Breast epithelium (tissue), 4 donors: ENCODE results near the gene TGM3. TPM values are rescaled to one million over a fixed set of nuclear protein-coding genes. Genes with fewer than 3 reads are reported as not detected.

Source experiments
- DNase-seq, 2 donors: peaks; one replicate each; pipeline ENCODE4 v3.0.0-alpha.2; 2019; ENCODE audit warnings: low spot score in 2 of 2
- H3K27ac ChIP-seq, 2 donors: fragments of 200-600 bp; sonication (generic) in 1 of 2; one replicate each; pipeline ENCODE4 v1.5.1; 2016 to 2019; ENCODE audit warnings: mild to moderate bottlenecking in 1 of 2
- H3K27me3 ChIP-seq, 2 donors: fragments of 200-600 bp; sonication (generic) in 1 of 2; one replicate each; pipeline versions ENCODE4 v1.5.1 to v1.6.0; 2017 to 2019; ENCODE audit warnings: control low read depth in 1 of 2, mild to moderate bottlenecking in 1 of 2
- H3K36me3 ChIP-seq: fragments of 200-600 bp; one replicate; pipeline ENCODE4 v1.5.1; 2019
- H3K4me1 ChIP-seq, 2 donors: fragments of 200-600 bp; sonication (generic); one replicate each; pipeline ENCODE4 v1.5.1; 2016 to 2019; ENCODE audit warnings: control low read depth in 1 of 2
- H3K4me3 ChIP-seq, 3 donors: fragments of 200-600 bp; sonication (generic); 1 replicate in 2 of 3; 2 replicates in 1 of 3; pipeline ENCODE4 v1.5.1; 2016 to 2019; ENCODE audit warnings: mild to moderate bottlenecking in 3 of 3, moderate library complexity in 2 of 3
- H3K9me3 ChIP-seq, 2 donors: fragments of 200-600 bp; sonication (generic) in 1 of 2; one replicate each; pipeline ENCODE4 v1.5.1; 2016 to 2019; ENCODE audit warnings: control low read depth in 1 of 2
- POLR2A ChIP-seq: fragments of 450-650 bp; IDR thresholded peaks from one replicate; pipeline ENCODE4 v1.6.1; 2016; ENCODE audit warnings: antibody characterized with exemption, mild to moderate bottlenecking, moderate library complexity
- POLR2AphosphoS5 ChIP-seq, 3 donors: sonication (generic); formaldehyde crosslinking; IDR thresholded peaks; one replicate each; pipeline ENCODE4 v1.6.1; 2017; ENCODE audit warnings: antibody characterized with exemption in 3 of 3
- intact Hi-C: fragments of 100-400 bp; cut with DNase I; formaldehyde crosslinking; loops from one replicate; pipeline ENCODE4 v1.15.1; 2023; ENCODE audit warnings: low total_unique reads
- total RNA-seq, 3 donors: library from RNA; depleted of rRNA; stranded (reverse); fragments of >200 nt; gene quantifications; one replicate each; pipeline ENCODE4 v1.1.0, GENCODE V29; 2016
- TF ChIP-seq, protein P1 (sequence below), 3 donors: fragments of 450-650 bp; IDR thresholded peaks; one replicate each; pipeline ENCODE4 v1.5.1; 2016 to 2017; ENCODE audit warnings: antibody characterized with exemption in 3 of 3, mild to moderate bottlenecking in 3 of 3, moderate library complexity in 3 of 3

The TGM3 gene
- total RNA-seq, 3 donors from 2014 or later, result not detected

DNA sequence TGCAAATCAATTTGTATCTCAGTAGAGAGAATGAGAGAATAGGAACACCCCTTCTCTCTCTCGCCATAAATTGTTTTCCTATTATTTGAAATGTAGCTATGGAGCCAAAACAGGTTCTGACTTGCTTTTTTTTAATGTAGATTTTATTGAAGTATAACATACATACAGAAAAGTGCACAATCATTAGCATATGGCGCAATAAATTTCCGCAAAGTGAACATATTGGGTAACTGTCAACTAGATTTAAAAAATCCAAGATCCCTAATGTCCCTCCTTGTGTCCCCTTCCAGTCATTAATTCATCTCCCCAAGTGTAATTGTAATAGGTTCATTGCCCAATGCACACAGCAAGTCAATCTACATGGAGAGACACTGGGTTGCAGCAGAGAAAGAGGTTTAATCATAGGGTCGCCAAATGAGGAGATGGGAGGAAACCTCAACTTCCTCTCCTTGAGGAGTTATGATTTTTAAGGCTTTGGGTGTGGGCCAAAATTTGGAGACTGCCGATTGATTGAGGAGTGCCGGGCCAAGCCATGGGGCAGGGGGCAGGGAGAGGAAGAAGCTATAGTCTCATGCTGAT lies 43.3 kb upstream of the TGM3 start:
- TF ChIP-seq POLR2A (no peak), POLR2AphosphoS5 (IDR thresholded peaks at IDR 0.05) (no peak)
- TF ChIP-seq, protein P1, sequence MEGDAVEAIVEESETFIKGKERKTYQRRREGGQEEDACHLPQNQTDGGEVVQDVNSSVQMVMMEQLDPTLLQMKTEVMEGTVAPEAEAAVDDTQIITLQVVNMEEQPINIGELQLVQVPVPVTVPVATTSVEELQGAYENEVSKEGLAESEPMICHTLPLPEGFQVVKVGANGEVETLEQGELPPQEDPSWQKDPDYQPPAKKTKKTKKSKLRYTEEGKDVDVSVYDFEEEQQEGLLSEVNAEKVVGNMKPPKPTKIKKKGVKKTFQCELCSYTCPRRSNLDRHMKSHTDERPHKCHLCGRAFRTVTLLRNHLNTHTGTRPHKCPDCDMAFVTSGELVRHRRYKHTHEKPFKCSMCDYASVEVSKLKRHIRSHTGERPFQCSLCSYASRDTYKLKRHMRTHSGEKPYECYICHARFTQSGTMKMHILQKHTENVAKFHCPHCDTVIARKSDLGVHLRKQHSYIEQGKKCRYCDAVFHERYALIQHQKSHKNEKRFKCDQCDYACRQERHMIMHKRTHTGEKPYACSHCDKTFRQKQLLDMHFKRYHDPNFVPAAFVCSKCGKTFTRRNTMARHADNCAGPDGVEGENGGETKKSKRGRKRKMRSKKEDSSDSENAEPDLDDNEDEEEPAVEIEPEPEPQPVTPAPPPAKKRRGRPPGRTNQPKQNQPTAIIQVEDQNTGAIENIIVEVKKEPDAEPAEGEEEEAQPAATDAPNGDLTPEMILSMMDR (IDR thresholded peaks at IDR 0.05), result no peak
- no peaks in the 10 kb centered on the region for H3K9me3 ChIP-seq
- no peak overlapping the region for H3K4me3 ChIP-seq
- no peaks in the 10 kb centered on the region for H3K27me3 ChIP-seq
- intact Hi-C loops, result no loop called here
- H3K27ac ChIP-seq, result no peak overlapping the region
- DNase-seq, result no peak
- H3K4me1 ChIP-seq, result no peaks in the 10 kb centered on the region
- no peaks in the 10 kb centered on the region for H3K36me3 ChIP-seq

DNA sequence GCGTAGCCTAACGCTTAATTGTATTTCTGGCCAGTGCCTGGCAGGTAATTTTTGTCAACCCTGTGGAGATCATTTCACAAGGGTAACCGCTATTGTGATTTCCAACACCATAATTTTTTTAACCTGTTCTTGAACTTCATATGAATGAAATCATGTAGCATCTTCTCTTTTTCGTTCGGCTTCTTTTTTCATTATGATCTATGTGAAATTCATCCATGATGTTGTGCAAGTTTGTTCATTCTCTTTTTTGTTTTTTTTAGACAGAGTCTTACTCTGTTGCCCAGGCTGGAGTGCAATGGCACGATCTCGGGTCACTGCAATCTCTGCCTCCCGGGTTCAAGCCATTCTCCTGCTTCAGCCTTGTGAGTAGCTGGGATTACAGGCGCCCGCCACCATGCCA lies 42.5 kb upstream of the TGM3 start:
- Histone ChIP-seq H3K36me3 (no peaks in the 10 kb centered on the region), H3K27ac (no peak overlapping the region), H3K9me3 (no peaks in the 10 kb centered on the region), H3K4me1 (no peaks in the 10 kb centered on the region), H3K27me3 (no peaks in the 10 kb centered on the region), H3K4me3 (no peak overlapping the region)
- DNase-seq, result no peak
- intact Hi-C loops, result no loop called here
- no peak for TF ChIP-seq POLR2AphosphoS5 (IDR thresholded peaks at IDR 0.05)
- TF ChIP-seq POLR2A, result no peak
- TF ChIP-seq, protein P1 (IDR thresholded peaks at IDR 0.05), result no peak

DNA sequence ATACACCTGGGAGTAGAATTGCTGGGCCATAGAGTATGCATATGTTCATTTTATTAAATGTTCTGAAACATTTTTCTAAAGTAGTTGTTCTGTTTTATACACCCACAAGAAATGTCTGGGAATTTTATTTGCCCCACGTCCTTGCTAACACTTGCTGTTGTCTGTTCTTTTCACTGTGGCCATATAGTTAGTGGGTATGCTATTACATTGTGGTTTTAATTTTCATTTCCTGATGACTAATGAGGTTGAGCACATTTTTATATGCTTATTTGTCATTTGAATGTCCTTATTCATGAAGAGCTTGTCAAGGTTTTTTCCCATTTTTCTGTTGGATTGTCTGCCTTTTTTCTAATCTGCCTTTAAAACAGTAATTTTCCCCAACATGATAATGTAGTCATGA lies 41.5 kb upstream of the TGM3 start:
- no peaks in the 10 kb centered on the region for H3K4me1 ChIP-seq
- intact Hi-C loops, result no loop called here
- no peaks in the 10 kb centered on the region for H3K27me3 ChIP-seq
- H3K4me3 ChIP-seq, result no peak overlapping the region
- no peaks in the 10 kb centered on the region for H3K9me3 ChIP-seq
- TF ChIP-seq, protein P1 (IDR thresholded peaks at IDR 0.05), result no peak
- TF ChIP-seq POLR2A (no peak), POLR2AphosphoS5 (IDR thresholded peaks at IDR 0.05) (no peak)
- no peak overlapping the region for H3K27ac ChIP-seq
- H3K36me3 ChIP-seq, result no peaks in the 10 kb centered on the region
- no peak for DNase-seq

DNA sequence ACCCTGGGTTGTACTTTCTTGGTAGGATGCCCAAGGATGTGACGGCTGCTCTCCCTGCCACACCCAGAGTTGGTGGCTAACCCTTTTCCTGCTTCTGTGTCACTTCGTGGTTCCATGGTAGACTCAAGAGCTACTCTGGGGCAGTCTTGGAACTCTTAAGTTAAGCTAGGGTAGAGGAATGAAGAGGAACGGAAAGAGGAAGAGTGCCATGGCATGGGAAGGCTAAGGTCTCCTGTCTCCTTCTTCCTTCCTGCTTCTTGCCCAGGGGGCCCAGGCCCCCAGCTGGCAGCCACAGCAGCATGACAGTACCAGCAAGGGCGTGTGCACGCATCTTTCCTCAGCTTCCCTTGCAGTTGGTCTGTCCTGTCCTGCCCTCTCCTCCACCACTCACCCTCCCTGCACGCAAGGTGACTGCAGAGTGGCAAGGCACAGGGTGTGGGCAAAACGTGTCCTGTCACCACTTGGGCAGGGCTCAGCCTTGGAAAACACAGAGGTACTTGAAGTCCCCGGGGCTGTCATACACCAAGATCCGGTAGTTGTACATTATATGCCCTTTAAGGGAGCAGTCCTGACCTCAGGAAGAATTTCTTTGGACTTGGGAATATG lies 39.8 kb upstream of the TGM3 start:
- Histone ChIP-seq H3K4me3 (no peak overlapping the region), H3K4me1 (no peaks in the 10 kb centered on the region), H3K27ac (no peak overlapping the region), H3K9me3 (no peaks in the 10 kb centered on the region), H3K36me3 (no peaks in the 10 kb centered on the region), H3K27me3 (no peaks in the 10 kb centered on the region)
- no peak for DNase-seq
- intact Hi-C loops, result no loop called here
- TF ChIP-seq, protein P1 (IDR thresholded peaks at IDR 0.05), result no peak
- TF ChIP-seq POLR2A (no peak), POLR2AphosphoS5 (IDR thresholded peaks at IDR 0.05) (no peak)

DNA sequence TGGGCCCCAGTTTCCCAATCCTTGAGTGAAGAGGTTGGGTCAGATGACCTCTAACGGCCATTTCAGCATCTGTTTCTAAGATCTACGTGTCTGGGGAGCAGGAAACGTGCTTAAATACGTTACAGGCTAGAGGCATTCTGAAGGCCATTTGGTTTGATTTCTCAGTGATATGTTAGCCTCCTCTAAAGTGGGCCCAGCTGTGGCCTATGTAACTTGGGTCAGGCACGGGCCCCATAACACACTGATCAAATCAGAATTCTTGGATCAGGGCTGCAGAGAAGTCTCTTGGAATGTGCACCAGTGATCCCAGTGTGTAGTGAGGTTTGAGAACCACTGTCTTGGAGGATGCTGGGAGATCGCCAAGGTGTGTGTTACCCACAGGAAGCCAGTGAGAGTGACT lies 36.1 kb upstream of the TGM3 start:
- Histone ChIP-seq H3K9me3 (no peaks in the 10 kb centered on the region), H3K27ac (no peak overlapping the region), H3K27me3 (no peaks in the 10 kb centered on the region), H3K4me3 (no peak overlapping the region), H3K4me1 (no peaks in the 10 kb centered on the region), H3K36me3 (no peaks in the 10 kb centered on the region)
- DNase-seq, result no peak
- TF ChIP-seq POLR2AphosphoS5 (IDR thresholded peaks at IDR 0.05) (no peak), POLR2A (no peak)
- TF ChIP-seq, protein P1 (IDR thresholded peaks at IDR 0.05), result no peak
- intact Hi-C loops, result no loop called here
